ENCODE data around the gene FOXA3. TPM values are rescaled to one million over a fixed set of nuclear protein-coding genes. Genes with fewer than 3 reads are reported as not detected.

Gene FOXA3
- total and polyA plus RNA-seq, 2 experiments from 2014 or later, result 11.1 to 17.5 TPM

- H3K27ac ChIP-seq (ENCODE audit: low read depth), result no peak overlapping the region
Measured at GRCh38 chr19:45879971-45880370, 15.8 kb downstream of the FOXA3 start.

GRCh38 chr19:45881082-45881908 lies 17.2 kb downstream of the FOXA3 start:
- ATAC-seq (no peak), DNase-seq (ENCODE audit: low spot score) (no peak)
- H3K27me3 Mint-ChIP-seq (ENCODE audit: insufficient read depth, low read depth, poor library complexity), result peaks cover 27% of the 10 kb centered on the region
- Histone ChIP-seq H4K20me1 (replicated peaks; ENCODE audit: insufficient read depth) (0 out of 2 replicates have a peak, but pooled peaks cover 4% of the 10 kb centered on the region), H3K36me3 (ENCODE audit: insufficient read depth) (no peaks in the 10 kb centered on the region), H3K9me2 (ENCODE audit: insufficient read depth) (no peaks in the 10 kb centered on the region), H3K79me2 (replicated peaks; ENCODE audit: insufficient read depth) (0 out of 2 replicates have a peak, but pooled peaks cover 5% of the 10 kb centered on the region), H3K27me3 (ENCODE audit: insufficient read depth) (no peaks in the 10 kb centered on the region), H3K4me1 (ENCODE audit: insufficient read depth) (peaks cover 28% of the 10 kb centered on the region), H3K4me2 (peak overlapping the region; percentile 97), H2AFZ (no peak overlapping the region), H3K4me3 (peak overlapping the region; percentile 66), H3F3A (replicated peaks; ENCODE audit: low read depth) (peaks cover 18% of the 10 kb centered on the region; the same call in 1 of the 2 replicates), H3K27ac (ENCODE audit: low read depth) (peak overlapping the region; percentile 90)
- H3K4me1 Mint-ChIP-seq, result peaks cover 44% of the 10 kb centered on the region
- peak overlapping the region; percentile 38; the same call in 2 of the 3 replicates for H3K4me3 Mint-ChIP-seq
- H3K27ac Mint-ChIP-seq, result peak overlapping the region; percentile 5; the same call in 1 of the 2 replicates
- peaks cover 2% of the 10 kb centered on the region; the same call in 1 of the 3 replicates for H3K9me3 Mint-ChIP-seq
- peaks cover 8% of the 10 kb centered on the region for H3K36me3 Mint-ChIP-seq (ENCODE audit: low read depth)
- TF ChIP-seq POLR2AphosphoS5 (IDR thresholded peaks at IDR 0.05; ENCODE audit: low read depth) (no peak), REST (IDR thresholded peaks at IDR 0.05; ENCODE audit: unreplicated experiment) (no peak), ZNF331 (CRISPR knock-in tag; IDR thresholded peaks at IDR 0.05; ENCODE audit: low read depth) (no peak), ETS1 (IDR thresholded peaks at IDR 0.05) (no peak), ZNF462 (CRISPR knock-in tag; IDR thresholded peaks at IDR 0.05) (no peak), CTCF (conservative IDR thresholded peaks at IDR 0.05; ENCODE audit: low read depth in 2 of 2) (no peak)

More at GRCh38 chr19:45879971-45880370, 15.8 kb downstream of the FOXA3 start:
- DNase-seq (ENCODE audit: low spot score) (no peak), ATAC-seq (no peak)
- Histone ChIP-seq H4K20me1 (replicated peaks; ENCODE audit: insufficient read depth) (0 out of 2 replicates have a peak, but pooled peaks cover 4% of the 10 kb centered on the region), H3K27me3 (ENCODE audit: insufficient read depth) (no peaks in the 10 kb centered on the region), H3K9me2 (ENCODE audit: insufficient read depth) (no peaks in the 10 kb centered on the region), H3K4me2 (no peak overlapping the region), H3F3A (replicated peaks; ENCODE audit: low read depth) (peaks cover 23% of the 10 kb centered on the region; the same call in 1 of the 2 replicates), H2AFZ (no peak overlapping the region), H3K79me2 (replicated peaks; ENCODE audit: insufficient read depth) (0 out of 2 replicates have a peak, but pooled peaks cover 4% of the 10 kb centered on the region), H3K4me3 (no peak overlapping the region), H3K4me1 (ENCODE audit: insufficient read depth) (peaks cover 32% of the 10 kb centered on the region), H3K36me3 (ENCODE audit: insufficient read depth) (no peaks in the 10 kb centered on the region)
- H3K27ac Mint-ChIP-seq, result no peak overlapping the region
- peaks cover 26% of the 10 kb centered on the region for H3K27me3 Mint-ChIP-seq (ENCODE audit: insufficient read depth, low read depth, poor library complexity)
- peaks cover 2% of the 10 kb centered on the region; the same call in 1 of the 3 replicates for H3K9me3 Mint-ChIP-seq
- peaks cover 50% of the 10 kb centered on the region for H3K4me1 Mint-ChIP-seq
- peaks cover 8% of the 10 kb centered on the region for H3K36me3 Mint-ChIP-seq (ENCODE audit: low read depth)
- TF ChIP-seq ZNF331 (CRISPR knock-in tag; IDR thresholded peaks at IDR 0.05; ENCODE audit: low read depth), result no peak
- no peak overlapping the region; the same call in 2 of the 3 replicates for H3K4me3 Mint-ChIP-seq
